ENCODE measurements around the gene MSI2. TPM values are rescaled to one million over a fixed set of nuclear protein-coding genes. Genes with fewer than 3 reads are reported as not detected.

Gene MSI2
- total and polyA plus RNA-seq, 9 of the 15 experiments (the other 6 are each of a cell fraction or from before 2014, with no cell fraction given), result 4.6 to 61.8 (median 42.4) TPM

DNA sequence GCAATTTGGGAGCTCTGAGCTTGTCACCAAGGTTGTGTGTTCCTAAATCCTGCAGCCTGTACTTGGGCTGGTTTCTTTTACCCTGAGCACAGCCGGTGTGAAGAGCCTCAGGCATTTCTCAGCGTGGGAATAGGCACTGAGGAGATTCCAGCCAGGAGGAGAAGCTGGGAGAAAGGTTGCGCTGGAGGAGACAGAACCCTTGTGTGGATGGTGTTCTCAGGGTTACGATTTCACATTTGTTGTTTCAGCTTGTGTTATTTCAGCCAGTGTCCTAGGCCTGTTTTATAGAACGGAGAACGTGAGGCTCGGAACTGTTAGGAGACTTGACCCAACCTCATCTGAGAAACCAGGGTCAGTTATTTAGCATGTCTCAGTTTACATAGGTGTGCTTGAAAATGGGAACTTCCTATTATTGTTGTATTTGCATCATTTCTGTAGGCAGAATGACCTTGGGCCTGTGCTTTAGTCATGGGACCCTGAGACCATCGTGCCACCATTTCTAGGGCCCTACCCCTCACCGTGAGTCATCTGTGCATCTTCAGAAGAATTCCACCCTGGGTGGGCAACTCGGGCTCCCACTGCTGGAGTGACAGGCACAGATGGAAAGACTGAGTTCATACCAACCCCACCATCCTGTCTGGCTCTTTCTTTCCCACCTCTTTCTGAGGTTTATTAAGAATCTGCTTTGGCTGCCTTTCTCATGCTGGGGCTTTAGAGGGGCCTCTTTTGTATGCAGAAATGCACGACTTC is 134.9 kb downstream of the MSI2 start:
- H4K20me1 ChIP-seq (replicated peaks; ENCODE audit: control insufficient read depth, insufficient read depth, low read length), result no peaks in the 10 kb centered on the region
- intact Hi-C loops (cut with micrococcal nuclease), result no loop called here
- ChIA-PET CTCF (ENCODE audit: low intra/inter-chr PET ratio) (no interaction called here), POLR2A (interaction anchor here (1.5 kb wide), 1 partner anchor 16 kb away, joined by 6 read pairs; no protein-coding TSS in a partner anchor)
- H2AFZ ChIP-seq (ENCODE audit: low read depth, low read length), result no peak overlapping the region
- peaks cover 23% of the 10 kb centered on the region for H3K79me2 ChIP-seq (ENCODE audit: control insufficient read depth, insufficient read depth, low read length)
- no peak overlapping the region for H3K27ac ChIP-seq (ENCODE audit: extremely low read depth, low read depth, low read length)
- 86% methylated on average over 11 of the region's 11 CpGs for WGBS (ENCODE audit: insufficient coverage, low coverage, missing lambda C conversion rate)
- H3K9me3 ChIP-seq (replicated peaks; ENCODE audit: control insufficient read depth, insufficient read depth, low read depth, low read length), result peaks cover 14% of the 10 kb centered on the region
- FAIRE-seq (no peak), DNase-seq (ENCODE audit: extremely low read depth in 1 of 4, low spot score in 3 of 4) (no peak), ATAC-seq (no peak)
- no peaks in the 10 kb centered on the region; the same call in 2 of the 3 replicates for H3K36me3 ChIP-seq (ENCODE audit: control insufficient read depth, insufficient read depth, low read length)
- peaks cover 4 to 6% of the 10 kb centered on the region in 2 experiments for H3K4me1 ChIP-seq (replicated peaks in 1 of 2; ENCODE audit: control insufficient read depth in 2 of 2, insufficient read depth in 2 of 2, low read length in 2 of 2)
- H3K9me1 ChIP-seq (ENCODE audit: control insufficient read depth, insufficient read depth, low read length), result no peaks in the 10 kb centered on the region
- TF ChIP-seq, protein P1, sequence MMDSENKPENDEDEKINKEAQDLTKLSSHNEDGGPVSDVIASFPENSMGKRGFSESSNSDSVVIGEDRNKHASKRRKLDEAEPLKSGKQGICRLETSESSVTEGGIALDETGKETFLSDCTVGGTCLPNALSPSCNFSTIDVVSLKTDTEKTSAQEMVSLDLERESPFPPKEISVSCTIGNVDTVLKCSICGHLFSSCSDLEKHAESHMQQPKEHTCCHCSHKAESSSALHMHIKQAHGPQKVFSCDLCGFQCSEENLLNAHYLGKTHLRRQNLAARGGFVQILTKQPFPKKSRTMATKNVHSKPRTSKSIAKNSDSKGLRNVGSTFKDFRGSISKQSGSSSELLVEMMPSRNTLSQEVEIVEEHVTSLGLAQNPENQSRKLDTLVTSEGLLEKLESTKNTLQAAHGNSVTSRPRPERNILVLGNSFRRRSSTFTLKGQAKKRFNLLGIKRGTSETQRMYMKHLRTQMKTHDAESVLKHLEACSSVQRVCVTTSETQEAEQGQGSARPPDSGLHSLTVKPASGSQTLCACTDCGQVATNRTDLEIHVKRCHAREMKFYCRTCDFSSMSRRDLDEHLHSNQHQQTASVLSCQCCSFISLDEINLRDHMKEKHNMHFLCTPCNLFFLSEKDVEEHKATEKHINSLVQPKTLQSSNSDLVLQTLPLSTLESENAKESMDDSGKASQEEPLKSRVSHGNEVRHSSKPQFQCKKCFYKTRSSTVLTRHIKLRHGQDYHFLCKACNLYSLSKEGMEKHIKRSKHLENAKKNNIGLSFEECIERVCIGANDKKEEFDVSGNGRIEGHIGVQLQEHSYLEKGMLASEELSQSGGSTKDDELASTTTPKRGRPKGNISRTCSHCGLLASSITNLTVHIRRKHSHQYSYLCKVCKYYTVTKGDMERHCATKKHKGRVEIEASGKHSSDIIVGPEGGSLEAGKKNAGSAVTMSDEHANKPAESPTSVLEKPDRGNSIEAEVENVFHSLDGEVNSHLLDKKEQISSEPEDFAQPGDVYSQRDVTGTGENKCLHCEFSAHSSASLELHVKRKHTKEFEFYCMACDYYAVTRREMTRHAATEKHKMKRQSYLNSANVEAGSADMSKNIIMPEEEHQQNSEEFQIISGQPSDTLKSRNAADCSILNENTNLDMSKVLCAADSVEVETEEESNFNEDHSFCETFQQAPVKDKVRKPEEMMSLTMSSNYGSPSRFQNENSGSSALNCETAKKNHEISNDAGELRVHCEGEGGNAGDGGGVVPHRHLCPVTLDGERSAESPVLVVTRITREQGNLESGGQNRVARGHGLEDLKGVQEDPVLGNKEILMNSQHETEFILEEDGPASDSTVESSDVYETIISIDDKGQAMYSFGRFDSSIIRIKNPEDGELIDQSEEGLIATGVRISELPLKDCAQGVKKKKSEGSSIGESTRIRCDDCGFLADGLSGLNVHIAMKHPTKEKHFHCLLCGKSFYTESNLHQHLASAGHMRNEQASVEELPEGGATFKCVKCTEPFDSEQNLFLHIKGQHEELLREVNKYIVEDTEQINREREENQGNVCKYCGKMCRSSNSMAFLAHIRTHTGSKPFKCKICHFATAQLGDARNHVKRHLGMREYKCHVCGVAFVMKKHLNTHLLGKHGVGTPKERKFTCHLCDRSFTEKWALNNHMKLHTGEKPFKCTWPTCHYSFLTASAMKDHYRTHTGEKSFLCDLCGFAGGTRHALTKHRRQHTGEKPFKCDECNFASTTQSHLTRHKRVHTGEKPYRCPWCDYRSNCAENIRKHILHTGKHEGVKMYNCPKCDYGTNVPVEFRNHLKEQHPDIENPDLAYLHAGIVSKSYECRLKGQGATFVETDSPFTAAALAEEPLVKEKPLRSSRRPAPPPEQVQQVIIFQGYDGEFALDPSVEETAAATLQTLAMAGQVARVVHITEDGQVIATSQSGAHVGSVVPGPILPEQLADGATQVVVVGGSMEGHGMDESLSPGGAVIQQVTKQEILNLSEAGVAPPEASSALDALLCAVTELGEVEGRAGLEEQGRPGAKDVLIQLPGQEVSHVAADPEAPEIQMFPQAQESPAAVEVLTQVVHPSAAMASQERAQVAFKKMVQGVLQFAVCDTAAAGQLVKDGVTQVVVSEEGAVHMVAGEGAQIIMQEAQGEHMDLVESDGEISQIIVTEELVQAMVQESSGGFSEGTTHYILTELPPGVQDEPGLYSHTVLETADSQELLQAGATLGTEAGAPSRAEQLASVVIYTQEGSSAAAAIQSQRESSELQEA (IDR thresholded peaks at IDR 0.05; ENCODE audit: low read depth), result no peak
- TF ChIP-seq CREBBP (IDR thresholded peaks at IDR 0.05; ENCODE audit: low read depth, low read length), result no peak
- no peak for TF ChIP-seq PTTG1 (tag; IDR thresholded peaks at IDR 0.05; ENCODE audit: low read depth)
- TF ChIP-seq ZNF165 (CRISPR knock-in tag; IDR thresholded peaks at IDR 0.05; ENCODE audit: borderline replicate concordance), result no peak
- TF ChIP-seq SREBF2 (CRISPR knock-in tag; IDR thresholded peaks at IDR 0.05), result no peak
- no peak for TF ChIP-seq NR2C1 (IDR thresholded peaks at IDR 0.05)
- no peak for TF ChIP-seq NR2C1 (tag; IDR thresholded peaks at IDR 0.05)
- TF ChIP-seq ZNF398 (CRISPR knock-in tag; IDR thresholded peaks at IDR 0.05), result no peak
- no peak for TF ChIP-seq POLR2A (conservative IDR thresholded peaks at IDR 0.05)
- no peak for TF ChIP-seq ZNF253 (CRISPR knock-in tag; conservative IDR thresholded peaks at IDR 0.05)
- TF ChIP-seq MAFK (IDR thresholded peaks at IDR 0.05; ENCODE audit: low read length), result no peak
- no peak for TF ChIP-seq PRPF4 (IDR thresholded peaks at IDR 0.05; ENCODE audit: insufficient read depth, low read depth, low read length, poor library complexity, severe bottlenecking)
- TF ChIP-seq ZNF124 (CRISPR knock-in tag; IDR thresholded peaks at IDR 0.05), result no peak
- in situ Hi-C loops (cut with MboI), result no loop called here
- BruUV-seq (replicated peaks), result no TSS peak
- H3K4me2 ChIP-seq (ENCODE audit: insufficient read depth, low read length), result no peak overlapping the region
- no peak overlapping the region for H3K9ac ChIP-seq (ENCODE audit: insufficient read depth in 1 of 2, low read depth in 2 of 2, low read length in 2 of 2)
- no peaks in the 10 kb centered on the region for H3K27me3 ChIP-seq (ENCODE audit: control insufficient read depth in 2 of 2, insufficient read depth in 2 of 2, low read length in 2 of 2)
- H3K4me3 ChIP-seq, result no peak overlapping the region

All from K562 (cell line).